Measurements from ENCODE around the gene SNAP25.

SNAP25 gene

DNA sequence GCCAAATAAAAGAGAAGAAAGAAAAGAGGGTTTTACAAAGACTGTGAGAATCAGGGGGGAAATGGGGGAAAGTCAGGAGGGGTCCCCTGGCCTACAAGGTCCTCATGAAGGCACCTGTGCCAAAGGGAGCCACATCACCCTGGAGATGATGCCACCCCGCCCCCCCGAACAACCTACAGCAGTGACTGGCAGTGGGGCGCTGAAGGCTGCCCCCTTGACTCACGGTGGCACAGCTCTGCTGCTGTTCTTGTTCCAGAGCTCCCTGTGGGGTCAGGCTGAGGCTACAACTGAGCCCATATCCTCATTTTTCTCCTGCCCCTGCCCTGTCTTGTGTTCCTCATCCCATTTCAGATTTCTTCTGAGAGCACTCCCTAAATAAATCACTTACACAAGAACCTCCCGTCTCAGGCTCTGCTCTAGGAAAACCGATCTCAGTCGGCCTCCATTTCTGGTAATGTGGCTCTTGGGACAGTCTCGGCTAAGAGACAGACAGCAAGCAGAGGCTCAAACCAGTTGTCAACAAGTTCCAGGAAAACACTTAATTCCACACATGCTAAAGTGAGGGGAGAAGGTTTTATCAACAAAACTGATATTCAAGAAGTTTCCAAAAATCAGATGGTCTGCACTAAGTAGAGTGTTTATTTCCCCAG lies 105.7 kb downstream of the SNAP25 start:
- Histone ChIP-seq H3K27me3 (ENCODE audit: control insufficient read depth, low read length) (no peaks in the 10 kb centered on the region), H3K4me1 (ENCODE audit: control insufficient read depth, low read length) (no peaks in the 10 kb centered on the region), H3K27ac (ENCODE audit: low read depth, low read length) (no peak overlapping the region), H3K9me3 (ENCODE audit: control insufficient read depth, insufficient read depth, low read length) (no peaks in the 10 kb centered on the region), H3K79me2 (ENCODE audit: control insufficient read depth, low read length) (no peaks in the 10 kb centered on the region), H3F3A (ENCODE audit: control insufficient read depth, insufficient read depth) (no peaks in the 10 kb centered on the region), H4K20me1 (ENCODE audit: control insufficient read depth, insufficient read depth, low read depth, low read length) (no peaks in the 10 kb centered on the region), H3K4me3 (ENCODE audit: low read length) (no peak overlapping the region), H3K9me2 (replicated peaks; ENCODE audit: control insufficient read depth, low read length) (no peaks in the 10 kb centered on the region), H3K36me3 (ENCODE audit: control insufficient read depth, low read length) (no peaks in the 10 kb centered on the region), H3K4me2 (ENCODE audit: low read length) (no peak overlapping the region)
- TF ChIP-seq, protein P1, sequence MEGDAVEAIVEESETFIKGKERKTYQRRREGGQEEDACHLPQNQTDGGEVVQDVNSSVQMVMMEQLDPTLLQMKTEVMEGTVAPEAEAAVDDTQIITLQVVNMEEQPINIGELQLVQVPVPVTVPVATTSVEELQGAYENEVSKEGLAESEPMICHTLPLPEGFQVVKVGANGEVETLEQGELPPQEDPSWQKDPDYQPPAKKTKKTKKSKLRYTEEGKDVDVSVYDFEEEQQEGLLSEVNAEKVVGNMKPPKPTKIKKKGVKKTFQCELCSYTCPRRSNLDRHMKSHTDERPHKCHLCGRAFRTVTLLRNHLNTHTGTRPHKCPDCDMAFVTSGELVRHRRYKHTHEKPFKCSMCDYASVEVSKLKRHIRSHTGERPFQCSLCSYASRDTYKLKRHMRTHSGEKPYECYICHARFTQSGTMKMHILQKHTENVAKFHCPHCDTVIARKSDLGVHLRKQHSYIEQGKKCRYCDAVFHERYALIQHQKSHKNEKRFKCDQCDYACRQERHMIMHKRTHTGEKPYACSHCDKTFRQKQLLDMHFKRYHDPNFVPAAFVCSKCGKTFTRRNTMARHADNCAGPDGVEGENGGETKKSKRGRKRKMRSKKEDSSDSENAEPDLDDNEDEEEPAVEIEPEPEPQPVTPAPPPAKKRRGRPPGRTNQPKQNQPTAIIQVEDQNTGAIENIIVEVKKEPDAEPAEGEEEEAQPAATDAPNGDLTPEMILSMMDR (IDR thresholded peaks at IDR 0.05; ENCODE audit: low read depth, low read length, poor library complexity, severe bottlenecking) = no peak
- no peak for TF ChIP-seq EZH2phosphoT487 (IDR thresholded peaks at IDR 0.05; ENCODE audit: borderline replicate concordance, low read length)

DNA sequence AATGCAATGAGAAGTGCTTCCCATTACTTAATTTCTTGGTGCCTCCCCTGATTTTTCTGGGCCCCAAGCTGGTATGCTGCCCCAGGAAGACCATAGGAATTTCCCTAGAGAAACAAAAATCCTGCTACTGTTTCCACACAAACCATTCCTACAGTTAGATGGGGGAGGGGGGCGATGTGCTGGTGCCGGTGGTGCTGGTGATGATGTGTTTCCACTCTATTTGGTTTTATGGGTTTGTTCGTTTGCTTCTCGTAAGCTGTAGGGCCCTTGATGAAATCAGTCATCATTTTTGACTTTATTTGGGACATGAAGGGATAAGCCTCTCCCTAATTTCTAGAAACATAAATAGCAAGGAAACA lies 110.2 kb downstream of the SNAP25 start:
- H3F3A ChIP-seq (ENCODE audit: control insufficient read depth, insufficient read depth) = no peaks in the 10 kb centered on the region
- no peak overlapping the region for H3K4me2 ChIP-seq (ENCODE audit: low read length)
- H3K9me2 ChIP-seq (replicated peaks; ENCODE audit: control insufficient read depth, low read length) = no peaks in the 10 kb centered on the region
- no peak for TF ChIP-seq EZH2phosphoT487 (IDR thresholded peaks at IDR 0.05; ENCODE audit: borderline replicate concordance, low read length)
- TF ChIP-seq, protein P1 (IDR thresholded peaks at IDR 0.05; ENCODE audit: low read depth, low read length, poor library complexity, severe bottlenecking) = no peak
- H3K9me3 ChIP-seq (ENCODE audit: control insufficient read depth, insufficient read depth, low read length) = no peaks in the 10 kb centered on the region
- H3K27ac ChIP-seq (ENCODE audit: low read depth, low read length) = no peak overlapping the region
- H3K4me1 ChIP-seq (ENCODE audit: control insufficient read depth, low read length) = no peaks in the 10 kb centered on the region
- H3K27me3 ChIP-seq (ENCODE audit: control insufficient read depth, low read length) = no peaks in the 10 kb centered on the region
- no peaks in the 10 kb centered on the region for H3K79me2 ChIP-seq (ENCODE audit: control insufficient read depth, low read length)
- H3K36me3 ChIP-seq (ENCODE audit: control insufficient read depth, low read length) = no peaks in the 10 kb centered on the region
- H4K20me1 ChIP-seq (ENCODE audit: control insufficient read depth, insufficient read depth, low read depth, low read length) = no peaks in the 10 kb centered on the region
- H3K4me3 ChIP-seq (ENCODE audit: low read length) = no peak overlapping the region

DNA sequence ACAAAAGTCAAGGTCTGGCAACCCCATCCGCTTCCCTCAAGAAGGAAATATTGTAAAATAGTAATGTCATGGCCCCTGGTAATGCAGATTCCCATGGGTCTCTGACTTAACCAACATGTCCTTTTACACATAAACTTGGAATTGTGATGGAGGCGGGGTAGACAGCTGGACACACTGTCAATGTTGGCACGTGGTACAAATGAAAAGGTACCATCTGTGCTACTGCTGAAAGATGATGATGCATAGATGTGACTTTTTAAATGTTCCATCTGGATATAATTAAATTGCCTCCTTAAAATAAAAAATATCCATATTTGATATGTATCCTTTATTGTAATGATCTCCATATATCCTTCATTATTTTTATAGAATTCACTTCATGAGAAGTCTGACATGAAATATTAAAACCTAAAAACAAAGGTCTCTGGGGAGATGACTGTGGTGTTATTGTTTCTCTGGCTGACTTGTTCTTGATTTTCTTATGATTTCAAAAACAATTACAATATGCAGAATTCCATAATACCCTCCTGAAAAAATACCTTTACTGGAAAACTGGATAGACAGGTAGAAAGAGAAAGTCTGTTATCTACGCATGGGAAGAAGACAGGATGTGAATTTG lies 110.9 kb downstream of the SNAP25 start:
- Histone ChIP-seq H3K4me3 (ENCODE audit: low read length) (no peak overlapping the region), H3K4me1 (ENCODE audit: control insufficient read depth, low read length) (no peaks in the 10 kb centered on the region), H3K4me2 (ENCODE audit: low read length) (no peak overlapping the region)

More for the DNA sequence above, 110.9 kb downstream of the SNAP25 start:
- H4K20me1 ChIP-seq (ENCODE audit: control insufficient read depth, insufficient read depth, low read depth, low read length) = no peaks in the 10 kb centered on the region
- no peaks in the 10 kb centered on the region for H3F3A ChIP-seq (ENCODE audit: control insufficient read depth, insufficient read depth)
- H3K27me3 ChIP-seq (ENCODE audit: control insufficient read depth, low read length) = no peaks in the 10 kb centered on the region
- no peaks in the 10 kb centered on the region for H3K9me2 ChIP-seq (replicated peaks; ENCODE audit: control insufficient read depth, low read length)
- H3K36me3 ChIP-seq (ENCODE audit: control insufficient read depth, low read length) = no peaks in the 10 kb centered on the region
- no peaks in the 10 kb centered on the region for H3K79me2 ChIP-seq (ENCODE audit: control insufficient read depth, low read length)
- no peak for TF ChIP-seq EZH2phosphoT487 (IDR thresholded peaks at IDR 0.05; ENCODE audit: borderline replicate concordance, low read length)
- TF ChIP-seq, protein P1 (IDR thresholded peaks at IDR 0.05; ENCODE audit: low read depth, low read length, poor library complexity, severe bottlenecking) = no peak
- no peak overlapping the region for H3K27ac ChIP-seq (ENCODE audit: low read depth, low read length)
- no peaks in the 10 kb centered on the region for H3K9me3 ChIP-seq (ENCODE audit: control insufficient read depth, insufficient read depth, low read length)
